ENCODE results near the gene ADAMTS15.

The ADAMTS15 gene

GRCh38 chr11:130409594-130410388 is 38.7 kb upstream of the ADAMTS15 start:
- TF ChIP-seq, protein P1, sequence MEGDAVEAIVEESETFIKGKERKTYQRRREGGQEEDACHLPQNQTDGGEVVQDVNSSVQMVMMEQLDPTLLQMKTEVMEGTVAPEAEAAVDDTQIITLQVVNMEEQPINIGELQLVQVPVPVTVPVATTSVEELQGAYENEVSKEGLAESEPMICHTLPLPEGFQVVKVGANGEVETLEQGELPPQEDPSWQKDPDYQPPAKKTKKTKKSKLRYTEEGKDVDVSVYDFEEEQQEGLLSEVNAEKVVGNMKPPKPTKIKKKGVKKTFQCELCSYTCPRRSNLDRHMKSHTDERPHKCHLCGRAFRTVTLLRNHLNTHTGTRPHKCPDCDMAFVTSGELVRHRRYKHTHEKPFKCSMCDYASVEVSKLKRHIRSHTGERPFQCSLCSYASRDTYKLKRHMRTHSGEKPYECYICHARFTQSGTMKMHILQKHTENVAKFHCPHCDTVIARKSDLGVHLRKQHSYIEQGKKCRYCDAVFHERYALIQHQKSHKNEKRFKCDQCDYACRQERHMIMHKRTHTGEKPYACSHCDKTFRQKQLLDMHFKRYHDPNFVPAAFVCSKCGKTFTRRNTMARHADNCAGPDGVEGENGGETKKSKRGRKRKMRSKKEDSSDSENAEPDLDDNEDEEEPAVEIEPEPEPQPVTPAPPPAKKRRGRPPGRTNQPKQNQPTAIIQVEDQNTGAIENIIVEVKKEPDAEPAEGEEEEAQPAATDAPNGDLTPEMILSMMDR (conservative IDR thresholded peaks at IDR 0.05; ENCODE audit: control insufficient read depth, insufficient read depth, low read depth, low read length): no peak
- H3K4me3 ChIP-seq (ENCODE audit: control insufficient read depth, low read depth, low read length): no peak overlapping the region
- DNase-seq (ENCODE audit: low read depth): no peak

- TF ChIP-seq, protein P1 (conservative IDR thresholded peaks at IDR 0.05; ENCODE audit: control insufficient read depth, insufficient read depth, low read depth, low read length): no peak
- DNase-seq (ENCODE audit: low read depth): no peak
- no peak overlapping the region for H3K4me3 ChIP-seq (ENCODE audit: control insufficient read depth, low read depth, low read length)
Measured at GRCh38 chr11:130411223-130411622, 37.2 kb upstream of the ADAMTS15 start.

DNA sequence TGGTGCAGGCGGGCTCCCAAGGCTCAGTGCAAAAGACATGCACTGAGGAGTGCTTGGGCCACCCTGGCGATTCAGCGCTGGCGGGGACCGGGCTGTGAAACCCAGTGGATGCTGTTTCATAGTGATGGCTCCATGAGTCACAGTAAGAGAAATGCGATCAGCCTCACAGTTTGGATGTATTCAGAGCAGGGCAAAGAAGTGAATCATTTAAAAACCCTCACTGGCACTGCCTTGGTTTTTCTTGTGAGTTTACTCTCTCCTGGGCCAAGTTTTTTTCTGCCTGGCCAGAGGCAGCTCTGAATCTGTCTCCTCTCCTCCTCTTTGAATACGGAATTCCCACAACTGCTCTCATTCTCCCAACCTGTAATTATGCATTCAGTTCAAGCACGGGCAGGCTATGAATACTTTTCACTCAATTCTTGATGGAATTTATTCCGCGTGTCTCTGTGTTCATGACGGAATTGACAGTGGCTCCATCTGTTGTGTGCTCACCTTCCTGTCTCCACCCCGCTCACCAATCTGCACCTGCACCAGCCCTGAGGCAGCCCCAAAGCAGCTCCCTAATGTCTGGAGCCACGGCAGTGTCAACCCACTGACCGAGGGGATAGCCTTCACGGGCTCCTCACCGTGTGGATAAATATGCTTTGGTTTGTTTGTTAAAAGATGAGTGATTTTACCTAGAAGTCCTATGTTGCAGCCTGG is 34.9 kb upstream of the ADAMTS15 start:
- no peak overlapping the region for H3K4me3 ChIP-seq (ENCODE audit: control insufficient read depth, low read depth, low read length)
- TF ChIP-seq, protein P1 (conservative IDR thresholded peaks at IDR 0.05; ENCODE audit: control insufficient read depth, insufficient read depth, low read depth, low read length): no peak
- peak; percentile 94 for DNase-seq (ENCODE audit: low read depth)

GRCh38 chr11:130414107-130415080 is 34.1 kb upstream of the ADAMTS15 start:
- DNase-seq (ENCODE audit: low read depth): peak; percentile 48
- no peak overlapping the region for H3K4me3 ChIP-seq (ENCODE audit: control insufficient read depth, low read depth, low read length)
- TF ChIP-seq, protein P1 (conservative IDR thresholded peaks at IDR 0.05; ENCODE audit: control insufficient read depth, insufficient read depth, low read depth, low read length): no peak

GRCh38 chr11:130415731-130416529 is 32.5 kb upstream of the ADAMTS15 start:
- TF ChIP-seq, protein P1 (conservative IDR thresholded peaks at IDR 0.05; ENCODE audit: control insufficient read depth, insufficient read depth, low read depth, low read length): no peak
- no peak overlapping the region for H3K4me3 ChIP-seq (ENCODE audit: control insufficient read depth, low read depth, low read length)
- no peak for DNase-seq (ENCODE audit: low read depth)

GRCh38 chr11:130416530-130416882 is 31.9 kb upstream of the ADAMTS15 start:
- TF ChIP-seq, protein P1 (conservative IDR thresholded peaks at IDR 0.05; ENCODE audit: control insufficient read depth, insufficient read depth, low read depth, low read length): no peak
- H3K4me3 ChIP-seq (ENCODE audit: control insufficient read depth, low read depth, low read length): no peak overlapping the region
- DNase-seq (ENCODE audit: low read depth): no peak

All from fibroblast of mammary gland (primary cell).